GM10266 (cell line): ENCODE measurements around the gene ZNF581.

Source experiments
- DNase-seq: peaks from one replicate; pipeline ENCODE4 v3.0.0; 2012; ENCODE audit errors: extremely low spot score
- TF ChIP-seq, protein P1 (sequence below): IDR thresholded peaks from 2 replicates; pipeline ENCODE4 v1.5.1; 2012; ENCODE audit warnings: mild to moderate bottlenecking, low read depth; ENCODE audit not compliant: control insufficient read depth, insufficient read depth; ENCODE audit errors: missing control alignments

The ZNF581 gene

DNA sequence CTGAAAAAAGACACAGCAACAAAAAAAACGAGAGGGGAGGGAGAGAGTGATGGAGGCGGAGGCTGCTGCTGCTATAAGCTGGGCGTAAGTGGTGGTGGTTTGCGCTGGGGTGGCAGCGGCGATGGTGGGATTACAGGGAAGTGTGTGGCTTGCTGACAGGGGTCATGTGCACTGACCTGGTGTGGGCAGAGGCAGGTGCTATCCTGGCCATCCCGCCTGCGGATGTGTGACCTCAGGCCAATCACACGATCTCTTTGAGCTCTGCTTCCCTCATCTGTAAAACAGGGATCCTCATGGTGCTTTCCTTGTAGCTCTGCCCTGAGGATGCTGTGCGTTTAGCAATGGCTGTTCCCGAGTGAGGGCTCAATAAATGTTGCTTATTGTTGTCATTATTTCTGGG, 5.9 kb upstream of the ZNF581 start:
- no peak for DNase-seq
- TF ChIP-seq, protein P1, sequence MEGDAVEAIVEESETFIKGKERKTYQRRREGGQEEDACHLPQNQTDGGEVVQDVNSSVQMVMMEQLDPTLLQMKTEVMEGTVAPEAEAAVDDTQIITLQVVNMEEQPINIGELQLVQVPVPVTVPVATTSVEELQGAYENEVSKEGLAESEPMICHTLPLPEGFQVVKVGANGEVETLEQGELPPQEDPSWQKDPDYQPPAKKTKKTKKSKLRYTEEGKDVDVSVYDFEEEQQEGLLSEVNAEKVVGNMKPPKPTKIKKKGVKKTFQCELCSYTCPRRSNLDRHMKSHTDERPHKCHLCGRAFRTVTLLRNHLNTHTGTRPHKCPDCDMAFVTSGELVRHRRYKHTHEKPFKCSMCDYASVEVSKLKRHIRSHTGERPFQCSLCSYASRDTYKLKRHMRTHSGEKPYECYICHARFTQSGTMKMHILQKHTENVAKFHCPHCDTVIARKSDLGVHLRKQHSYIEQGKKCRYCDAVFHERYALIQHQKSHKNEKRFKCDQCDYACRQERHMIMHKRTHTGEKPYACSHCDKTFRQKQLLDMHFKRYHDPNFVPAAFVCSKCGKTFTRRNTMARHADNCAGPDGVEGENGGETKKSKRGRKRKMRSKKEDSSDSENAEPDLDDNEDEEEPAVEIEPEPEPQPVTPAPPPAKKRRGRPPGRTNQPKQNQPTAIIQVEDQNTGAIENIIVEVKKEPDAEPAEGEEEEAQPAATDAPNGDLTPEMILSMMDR = no peak

DNA sequence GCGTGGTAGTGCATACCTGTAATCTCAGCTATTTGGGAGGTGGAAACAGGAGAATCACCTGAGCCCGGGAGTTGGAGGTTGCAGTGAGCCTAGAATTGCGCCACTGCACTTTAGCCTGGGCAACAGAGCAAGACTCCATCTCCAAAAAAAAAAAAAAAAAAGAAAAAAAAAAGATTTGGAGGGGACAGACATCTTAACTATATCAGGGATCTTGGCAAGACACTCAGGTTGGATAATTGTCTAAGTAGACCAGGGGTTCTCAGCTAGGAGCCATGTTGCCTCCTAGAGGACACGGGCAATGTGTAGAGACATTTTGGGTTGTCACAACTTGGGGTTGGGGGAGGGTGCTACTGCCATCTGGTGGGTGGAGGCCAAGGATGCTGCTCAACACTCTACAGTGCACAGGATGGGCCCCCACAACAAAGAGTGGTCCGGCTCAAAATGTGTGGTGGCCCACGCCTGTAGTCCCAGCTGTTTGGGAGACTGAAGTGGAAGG, 4.5 kb upstream of the ZNF581 start:
- no peak for DNase-seq
- TF ChIP-seq, protein P1 = peak; percentile 55

DNA sequence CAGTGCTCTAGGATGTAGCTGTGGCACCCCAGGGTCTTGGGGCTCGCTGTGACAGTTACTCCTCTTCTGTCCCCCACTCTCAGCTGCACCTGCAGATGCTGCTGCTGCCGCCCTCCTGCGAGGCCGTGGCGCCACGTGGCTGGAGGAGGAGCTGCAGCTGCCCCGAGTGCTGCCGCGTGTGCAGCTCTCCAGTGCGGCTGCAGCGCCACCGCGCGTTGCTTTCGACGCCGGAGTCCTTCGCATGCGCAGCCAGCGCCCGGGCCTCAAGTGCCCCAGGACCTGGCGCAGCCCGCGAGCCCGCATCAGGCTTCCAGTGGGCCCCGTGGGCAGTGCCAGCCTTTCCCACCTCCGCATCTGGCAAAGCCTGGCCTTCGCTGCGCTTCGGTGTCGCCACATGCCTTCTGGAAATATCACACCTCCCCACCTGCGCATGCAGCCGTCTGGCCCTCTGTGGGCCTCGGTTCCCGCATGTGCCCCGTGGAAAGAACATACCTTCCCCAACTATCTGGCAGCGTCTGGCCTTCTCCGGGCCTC, 3.3 kb upstream of the ZNF581 start:
- TF ChIP-seq, protein P1 = peak; percentile 58
- peak; percentile 63 for DNase-seq

DNA sequence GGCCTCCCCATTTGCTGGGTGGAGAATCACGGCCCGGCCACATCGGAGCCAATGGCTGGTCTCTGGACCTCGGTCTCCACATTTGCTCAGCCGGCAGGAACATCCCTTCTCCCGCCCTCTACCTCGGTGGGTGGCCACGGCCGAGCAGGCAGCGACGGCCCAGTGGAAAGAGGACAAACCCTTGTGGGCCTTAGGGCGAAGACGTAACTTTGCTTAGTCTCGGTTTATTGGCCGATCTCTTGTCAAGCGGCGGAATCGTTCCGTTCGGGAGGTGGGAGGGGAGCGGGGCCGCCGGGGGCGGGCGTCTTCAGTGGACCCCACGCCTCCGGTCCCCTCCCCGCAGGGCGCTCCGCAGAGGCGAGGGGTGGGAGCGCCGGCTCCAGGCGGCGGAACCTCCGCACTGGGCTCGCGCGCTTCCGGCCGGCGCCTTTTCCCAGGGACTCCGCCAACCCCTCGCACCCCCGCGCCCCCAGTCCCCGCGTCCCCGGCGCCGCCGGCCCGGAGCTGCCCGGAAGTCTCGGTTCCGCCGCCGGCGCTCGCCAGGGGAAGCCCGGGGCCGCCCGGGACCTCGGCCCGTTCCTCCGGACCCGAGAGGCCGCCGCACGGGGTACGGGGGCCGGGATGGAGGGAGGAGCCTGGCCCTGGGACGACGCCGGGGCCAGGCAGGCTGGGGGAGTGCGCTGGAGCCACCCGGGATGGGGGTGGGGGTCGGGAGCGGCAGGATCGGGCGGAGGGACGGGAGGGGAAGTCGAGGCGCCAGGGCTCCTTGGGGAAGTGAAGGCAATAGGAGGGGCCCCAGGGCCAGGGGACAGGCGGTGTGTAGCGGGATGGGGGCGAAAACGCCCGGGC, 2.6 kb upstream of the ZNF581 start, which contains the start of gene ZNF580:
Gene ZNF580, plus strand, starts transcription at position 426 of the 849 bp plus-strand sequence. CDS start 1,507 bp downstream, outside the sequence.
- TF ChIP-seq, protein P1 = no peak
- DNase-seq = peak; percentile 81

DNA sequence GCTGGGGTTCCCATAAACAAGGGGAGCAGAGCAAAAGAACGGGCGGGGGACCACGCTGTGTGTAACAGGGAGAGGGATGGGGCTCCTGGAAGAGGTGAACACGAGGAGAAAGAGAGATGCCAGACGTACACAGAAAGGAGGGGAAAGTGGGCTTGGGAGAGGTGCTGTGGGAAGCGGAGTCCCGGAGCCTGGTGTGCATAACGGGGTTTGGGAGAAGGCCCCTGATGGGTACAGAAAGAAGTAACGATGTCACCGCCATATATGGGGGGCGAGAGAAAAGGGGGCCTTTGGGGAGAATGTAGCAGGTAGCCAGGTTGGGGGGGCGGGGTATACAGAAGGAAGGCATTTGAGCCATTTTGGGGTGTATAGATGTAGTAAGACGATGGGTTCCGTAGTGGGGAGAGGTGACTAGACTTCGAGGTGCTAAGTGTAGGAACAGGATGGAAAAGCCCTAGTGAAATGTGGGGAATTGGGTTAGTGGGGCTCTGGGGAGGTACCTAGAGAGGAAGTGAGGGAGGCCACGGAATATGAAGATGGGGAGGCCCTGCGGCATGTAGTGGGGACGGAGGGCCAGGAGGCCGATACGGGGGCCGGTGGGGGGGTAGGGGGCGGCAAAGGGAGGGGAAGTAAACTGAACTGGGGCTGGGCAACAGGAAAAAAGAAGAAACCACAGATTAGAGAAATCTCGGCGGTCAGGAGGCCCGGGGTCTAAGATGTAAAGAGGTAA, 1.9 kb upstream of the ZNF581 start:
- DNase-seq = peak; percentile 53
- TF ChIP-seq, protein P1 = no peak

DNA sequence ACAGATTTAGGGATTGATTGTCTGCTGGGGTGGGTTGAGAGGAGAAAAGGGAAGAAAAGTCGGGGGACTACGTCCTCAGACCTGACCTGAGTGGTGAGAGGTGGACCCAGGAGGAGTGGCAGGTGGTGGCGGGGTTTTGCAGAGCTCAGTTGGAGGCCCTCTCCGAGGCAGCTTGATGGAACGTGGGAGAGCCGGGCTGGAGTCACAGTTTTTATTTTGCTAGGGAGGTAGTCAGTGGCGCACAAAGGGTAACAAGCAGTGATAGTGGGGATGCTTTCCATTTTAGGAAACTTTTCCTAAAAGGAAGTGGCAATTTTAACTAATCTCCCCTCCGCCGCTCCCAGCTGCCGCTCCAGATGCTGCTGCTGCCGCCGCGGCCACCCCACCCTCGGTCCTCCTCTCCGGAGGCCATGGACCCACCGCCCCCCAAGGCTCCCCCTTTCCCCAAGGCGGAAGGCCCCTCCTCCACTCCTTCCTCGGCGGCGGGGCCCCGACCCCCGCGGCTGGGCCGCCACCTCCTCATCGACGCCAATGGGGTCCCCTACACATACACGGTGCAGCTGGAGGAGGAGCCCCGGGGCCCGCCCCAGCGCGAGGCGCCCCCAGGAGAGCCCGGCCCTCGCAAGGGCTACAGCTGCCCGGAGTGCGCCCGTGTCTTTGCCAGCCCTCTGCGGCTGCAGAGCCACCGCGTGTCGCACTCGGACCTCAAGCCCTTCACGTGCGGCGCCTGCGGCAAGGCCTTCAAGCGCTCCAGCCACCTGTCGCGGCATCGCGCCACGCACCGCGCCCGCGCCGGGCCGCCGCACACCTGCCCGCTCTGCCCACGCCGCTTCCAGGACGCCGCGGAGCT, 1.1 kb upstream of the ZNF581 start:
- DNase-seq = peak; percentile 50
- TF ChIP-seq, protein P1 = no peak
